Upper lobe of left lung (tissue), 6 donors: ENCODE measurements around the gene DOCK1. TPM values are rescaled to one million over a fixed set of nuclear protein-coding genes. Genes with fewer than 3 reads are reported as not detected.

ENCODE experiments used
- ATAC-seq, 2 donors: fragments of 200-7000 bp; cut with Tn5 transposase; one replicate each; pipeline ENCODE4 v1.9.1; 2022; ENCODE audit warnings: mild to moderate bottlenecking in 2 of 2, moderate library complexity in 2 of 2; ENCODE audit not compliant: low FRiP score in 2 of 2
- DNase-seq, 2 donors: peaks; one replicate each; pipeline ENCODE4 v3.0.0-alpha.2; 2019 to 2020
- H3K27ac ChIP-seq, 4 donors: fragments of 200-600 bp; sonication (generic); one replicate each; pipeline ENCODE4 v1.5.1; 2016 to 2019
- H3K27me3 ChIP-seq, 4 donors: fragments of 200-600 bp; sonication (generic); one replicate each; pipeline ENCODE4 v1.5.1; 2017 to 2019
- H3K36me3 ChIP-seq, 4 donors: fragments of 200-600 bp; sonication (generic); one replicate each; pipeline ENCODE4 v1.5.1; 2016 to 2019
- H3K4me1 ChIP-seq, 4 donors: fragments of 200-600 bp; sonication (generic); one replicate each; pipeline ENCODE4 v1.5.1; 2018 to 2019
- H3K4me3 ChIP-seq, 4 donors: fragments of 200-600 bp; sonication (generic); one replicate each; pipeline ENCODE4 v1.5.1; 2017 to 2019; ENCODE audit warnings: mild to moderate bottlenecking in 2 of 4, moderate library complexity in 1 of 4
- H3K9me3 ChIP-seq, 4 donors: fragments of 200-600 bp; sonication (generic); one replicate each; pipeline ENCODE4 v1.5.1; 2018 to 2019
- CTCF ChIP-seq, 6 experiments: fragments of 450-650 bp in 4 of 6; fragments of 200-600 bp in 2 of 6; sonication (generic) in 2 of 6; IDR thresholded peaks; one replicate each; pipeline ENCODE4 v1.5.1; 2016 to 2019; ENCODE audit warnings: antibody characterized with exemption in 6 of 6
- EP300 ChIP-seq, 4 donors: sonication (generic); formaldehyde crosslinking; IDR thresholded peaks; one replicate each; pipeline ENCODE4 v1.5.1; 2017; ENCODE audit warnings: antibody characterized with exemption in 4 of 4, control low read depth in 2 of 4
- POLR2A ChIP-seq, 4 donors: fragments of 450-650 bp; IDR thresholded peaks; one replicate each; pipeline ENCODE4 v1.5.1; 2016 to 2017; ENCODE audit warnings: antibody characterized with exemption in 4 of 4, mild to moderate bottlenecking in 2 of 4
- POLR2AphosphoS5 ChIP-seq, 2 donors: sonication (generic); formaldehyde crosslinking; IDR thresholded peaks; one replicate each; pipeline ENCODE4 v1.5.1; 2017; ENCODE audit warnings: antibody characterized with exemption in 2 of 2
- WGBS, 2 donors: methylation state at CpG; one replicate each; pipeline ENCODE4 v1.1.5; 2017 to 2018; 5-methylcytosine and 5-hydroxymethylcytosine counted together
- total RNA-seq, 6 donors: library from RNA; depleted of rRNA in 4 of 6; stranded (reverse); fragments of >200 nt in 4 of 6; gene quantifications; one replicate each; pipeline versions ENCODE4 v1.1.0 to v1.2.1, GENCODE V29; 2016 to 2021
- donor health status: DM: no; HTN: no; CAD: no; lungs with moderate emphysema.
- donor health status: DM: no; HTN: yes; CAD: no; lungs with severe emphysema.

DOCK1 gene
- total RNA-seq, 6 donors from 2014 or later, result 37.5 to 63.9 (median 45.8) TPM

DNA sequence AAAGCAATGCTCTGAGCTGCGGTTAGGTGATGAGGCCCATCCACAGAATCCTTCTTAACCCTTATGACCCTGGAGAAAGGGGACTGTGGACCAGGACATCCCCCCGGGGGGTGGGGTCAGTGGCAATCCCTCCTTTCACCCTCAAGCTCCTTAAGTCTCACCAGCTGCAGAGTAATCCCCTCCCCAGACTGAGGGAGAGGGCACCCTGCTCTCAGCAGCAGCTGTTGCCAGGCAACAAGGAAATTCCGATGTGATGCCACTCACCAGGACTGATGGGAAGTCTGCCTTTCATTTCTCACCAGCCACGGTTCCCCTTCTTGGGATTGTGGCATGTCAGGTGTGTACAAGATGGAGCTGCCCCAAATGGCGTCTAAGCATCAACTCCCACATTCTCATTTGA, 129.6 kb downstream of the DOCK1 start:
- no peaks in the 10 kb centered on the region for H3K4me1 ChIP-seq
- no peak overlapping the region for H3K27ac ChIP-seq
- no peaks in the 10 kb centered on the region for H3K9me3 ChIP-seq
- no peak overlapping the region for H3K4me3 ChIP-seq
- no peak for ATAC-seq
- H3K36me3 ChIP-seq, result peaks cover 6 to 78% (median 45%) of the 10 kb centered on the region in 4 donors
- TF ChIP-seq CTCF (IDR thresholded peaks at IDR 0.05), result no peak
- WGBS, 2 donors, result 94 to 95% methylated on average over 5 of the region's 5 CpGs
- no peaks in the 10 kb centered on the region for H3K27me3 ChIP-seq
- DNase-seq, result no peak

GRCh38 chr10:127035827-127036226, 130.6 kb downstream of the DOCK1 start:
- no peaks in the 10 kb centered on the region for H3K9me3 ChIP-seq
- peaks cover 6 to 85% (median 46%) of the 10 kb centered on the region in 4 donors for H3K36me3 ChIP-seq
- no peaks in the 10 kb centered on the region for H3K4me1 ChIP-seq
- no peak for DNase-seq
- ATAC-seq, result no peak
- TF ChIP-seq CTCF (IDR thresholded peaks at IDR 0.05), result no peak
- TF ChIP-seq POLR2A (IDR thresholded peaks at IDR 0.05), result no peak
- TF ChIP-seq EP300 (IDR thresholded peaks at IDR 0.05), result no peak
- no peak for TF ChIP-seq POLR2AphosphoS5 (IDR thresholded peaks at IDR 0.05)
- no peak overlapping the region for H3K27ac ChIP-seq
- WGBS, 2 donors, result 92 to 93% methylated on average over 4 of the region's 4 CpGs
- no peaks in the 10 kb centered on the region for H3K27me3 ChIP-seq
- H3K4me3 ChIP-seq, result no peak overlapping the region

DNA sequence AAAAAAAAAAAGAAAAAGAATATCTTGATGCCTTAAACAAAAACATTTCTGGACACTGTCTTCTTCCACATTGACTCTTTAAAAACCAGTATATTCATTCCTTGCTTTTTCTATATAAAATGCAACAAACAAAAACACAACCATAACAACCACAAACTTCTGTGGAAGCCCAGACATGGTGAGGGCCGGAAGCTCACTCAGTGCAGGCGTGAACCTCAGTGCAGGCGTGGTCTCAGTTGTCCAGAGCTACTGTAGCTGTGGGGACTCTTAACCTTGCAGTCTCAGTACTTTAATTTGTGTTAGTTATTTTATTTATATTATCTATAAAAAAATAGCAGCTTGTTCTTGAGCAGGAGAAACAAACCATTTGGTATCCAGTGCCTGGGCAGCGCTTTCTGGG, 131.8 kb downstream of the DOCK1 start:
- WGBS, 2 donors, result 90 to 98% methylated on average over 4 of the region's 4 CpGs
- no peak for DNase-seq
- no peaks in the 10 kb centered on the region for H3K9me3 ChIP-seq
- H3K27ac ChIP-seq, result no peak overlapping the region
- no peak for ATAC-seq
- H3K4me3 ChIP-seq, result no peak overlapping the region
- TF ChIP-seq POLR2A (IDR thresholded peaks at IDR 0.05) (no peak), CTCF (IDR thresholded peaks at IDR 0.05) (no peak), EP300 (IDR thresholded peaks at IDR 0.05) (no peak), POLR2AphosphoS5 (IDR thresholded peaks at IDR 0.05) (no peak)
- H3K4me1 ChIP-seq, result no peaks in the 10 kb centered on the region
- peaks cover 6 to 79% (median 42%) of the 10 kb centered on the region in 4 donors for H3K36me3 ChIP-seq
- no peaks in the 10 kb centered on the region for H3K27me3 ChIP-seq

- no peak for DNase-seq
- ATAC-seq, result no peak
- Histone ChIP-seq H3K27ac (no peak overlapping the region), H3K4me3 (no peak overlapping the region), H3K4me1 (peaks cover 0 to 7% (median 3%) of the 10 kb centered on the region in 4 donors), H3K36me3 (peaks cover 0 to 77% (median 30%) of the 10 kb centered on the region in 4 donors), H3K9me3 (no peaks in the 10 kb centered on the region), H3K27me3 (no peaks in the 10 kb centered on the region)
- TF ChIP-seq CTCF (IDR thresholded peaks at IDR 0.05) (no peak), EP300 (IDR thresholded peaks at IDR 0.05) (no peak), POLR2AphosphoS5 (IDR thresholded peaks at IDR 0.05) (no peak), POLR2A (IDR thresholded peaks at IDR 0.05) (no peak)
- 94 to 96% methylated on average over 8 of the region's 8 CpGs for WGBS, 2 donors
These were observed 134.2 kb downstream of the DOCK1 start for GRCh38 chr10:127039435-127039834.

DNA sequence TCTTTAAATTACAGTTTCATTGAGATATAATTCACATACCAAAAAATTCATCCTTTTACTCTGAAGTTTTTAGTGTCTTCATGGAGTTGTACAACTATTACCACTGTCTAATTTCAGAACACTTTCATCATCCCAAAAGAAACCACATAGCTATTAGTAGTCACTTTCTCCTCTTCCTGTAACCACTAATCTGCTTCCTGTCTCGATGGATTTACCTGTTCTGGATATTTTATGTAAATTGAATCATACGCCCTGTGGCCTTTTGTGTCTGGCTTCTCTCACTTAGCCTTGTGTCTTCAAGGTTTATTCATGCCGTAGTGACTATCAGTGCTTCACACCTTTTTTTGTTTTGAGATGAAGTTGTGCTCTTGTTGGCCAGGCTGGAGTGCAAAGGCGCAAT, 135.5 kb downstream of the DOCK1 start:
- no peak overlapping the region for H3K27ac ChIP-seq
- no peak overlapping the region for H3K4me3 ChIP-seq
- DNase-seq, result no peak
- no peaks in the 10 kb centered on the region for H3K9me3 ChIP-seq
- no peak for TF ChIP-seq CTCF (IDR thresholded peaks at IDR 0.05)
- no peak for TF ChIP-seq POLR2AphosphoS5 (IDR thresholded peaks at IDR 0.05)
- no peak for TF ChIP-seq EP300 (IDR thresholded peaks at IDR 0.05)
- H3K36me3 ChIP-seq, result peaks cover 0 to 70% (median 19%) of the 10 kb centered on the region in 4 donors
- H3K4me1 ChIP-seq, result peaks cover 0 to 7% (median 3%) of the 10 kb centered on the region in 4 donors
- H3K27me3 ChIP-seq, result no peaks in the 10 kb centered on the region
- ATAC-seq, result no peak
- WGBS, 2 donors, result 86 to 90% methylated on average over 4 of the region's 4 CpGs
